Subcutaneous adipose tissue (tissue), 4 donors: ENCODE results near the gene EPS8. TPM values are rescaled to one million over a fixed set of nuclear protein-coding genes. Genes with fewer than 3 reads are reported as not detected.

Source experiments
- total RNA-seq, 4 donors: library from RNA; depleted of rRNA; stranded (reverse); fragments of >200 nt; gene quantifications; one replicate each; pipeline ENCODE4 v1.1.0, GENCODE V29; 2016
- TF ChIP-seq, protein P1 (sequence below): fragments of 450-650 bp; IDR thresholded peaks from one replicate; pipeline ENCODE4 v1.5.1; 2016; ENCODE audit warnings: low read depth, mild to moderate bottlenecking, control low read depth, antibody characterized with exemption, moderate library complexity

The EPS8 gene
- total RNA-seq, 4 donors from 2014 or later = 254 to 462 (median 288) TPM

DNA sequence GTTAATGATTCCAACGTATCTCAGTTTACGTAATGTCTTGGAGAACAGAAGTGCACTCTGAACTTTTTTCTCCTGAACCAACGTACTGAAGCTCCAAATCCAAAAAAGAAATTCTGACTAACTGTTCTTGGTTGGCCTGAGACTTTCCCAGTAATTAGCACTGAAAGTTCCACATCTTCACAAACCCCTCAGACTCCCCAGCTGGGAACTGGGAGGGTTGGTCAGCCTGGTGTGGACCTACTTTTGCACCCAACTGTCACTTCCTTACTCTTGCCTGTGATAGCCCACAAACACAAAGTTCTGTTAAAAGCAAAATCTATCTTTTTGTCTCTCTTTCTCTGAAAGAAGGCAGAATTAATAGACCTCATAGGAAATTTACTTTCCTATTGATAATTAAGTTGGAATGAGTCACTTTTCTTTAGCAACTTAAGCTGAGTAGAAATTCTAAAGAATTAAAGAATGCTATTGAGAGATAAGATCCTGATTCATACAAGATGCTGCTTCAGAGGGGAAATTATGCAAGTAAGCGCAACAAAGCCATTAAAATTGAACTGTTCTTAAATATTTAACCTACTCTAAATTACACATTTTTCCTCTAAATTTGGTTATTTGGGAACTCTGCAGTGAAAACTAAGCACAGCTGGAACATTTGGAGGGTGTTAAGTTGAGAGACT is 155.0 kb downstream of the EPS8 start:
- TF ChIP-seq, protein P1, sequence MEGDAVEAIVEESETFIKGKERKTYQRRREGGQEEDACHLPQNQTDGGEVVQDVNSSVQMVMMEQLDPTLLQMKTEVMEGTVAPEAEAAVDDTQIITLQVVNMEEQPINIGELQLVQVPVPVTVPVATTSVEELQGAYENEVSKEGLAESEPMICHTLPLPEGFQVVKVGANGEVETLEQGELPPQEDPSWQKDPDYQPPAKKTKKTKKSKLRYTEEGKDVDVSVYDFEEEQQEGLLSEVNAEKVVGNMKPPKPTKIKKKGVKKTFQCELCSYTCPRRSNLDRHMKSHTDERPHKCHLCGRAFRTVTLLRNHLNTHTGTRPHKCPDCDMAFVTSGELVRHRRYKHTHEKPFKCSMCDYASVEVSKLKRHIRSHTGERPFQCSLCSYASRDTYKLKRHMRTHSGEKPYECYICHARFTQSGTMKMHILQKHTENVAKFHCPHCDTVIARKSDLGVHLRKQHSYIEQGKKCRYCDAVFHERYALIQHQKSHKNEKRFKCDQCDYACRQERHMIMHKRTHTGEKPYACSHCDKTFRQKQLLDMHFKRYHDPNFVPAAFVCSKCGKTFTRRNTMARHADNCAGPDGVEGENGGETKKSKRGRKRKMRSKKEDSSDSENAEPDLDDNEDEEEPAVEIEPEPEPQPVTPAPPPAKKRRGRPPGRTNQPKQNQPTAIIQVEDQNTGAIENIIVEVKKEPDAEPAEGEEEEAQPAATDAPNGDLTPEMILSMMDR = no peak

DNA sequence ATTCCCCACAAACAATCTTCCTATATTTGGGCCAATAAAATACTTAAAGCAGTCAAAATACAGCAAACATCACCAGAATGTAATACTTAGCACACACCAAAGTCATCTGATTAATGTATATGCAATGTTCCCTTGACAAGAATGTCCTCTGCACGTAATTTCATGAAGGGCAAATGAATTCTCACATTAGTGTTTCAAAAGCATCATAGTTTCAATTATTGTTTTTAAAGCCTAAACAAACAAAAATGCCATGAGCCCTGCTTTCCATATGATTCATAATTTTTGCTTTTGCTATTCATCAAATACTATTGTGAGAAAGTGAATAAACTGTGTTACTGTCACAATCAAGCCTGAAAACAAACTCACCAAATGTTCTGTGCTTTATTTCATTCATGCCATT is 156.0 kb downstream of the EPS8 start:
- TF ChIP-seq, protein P1 = no peak

DNA sequence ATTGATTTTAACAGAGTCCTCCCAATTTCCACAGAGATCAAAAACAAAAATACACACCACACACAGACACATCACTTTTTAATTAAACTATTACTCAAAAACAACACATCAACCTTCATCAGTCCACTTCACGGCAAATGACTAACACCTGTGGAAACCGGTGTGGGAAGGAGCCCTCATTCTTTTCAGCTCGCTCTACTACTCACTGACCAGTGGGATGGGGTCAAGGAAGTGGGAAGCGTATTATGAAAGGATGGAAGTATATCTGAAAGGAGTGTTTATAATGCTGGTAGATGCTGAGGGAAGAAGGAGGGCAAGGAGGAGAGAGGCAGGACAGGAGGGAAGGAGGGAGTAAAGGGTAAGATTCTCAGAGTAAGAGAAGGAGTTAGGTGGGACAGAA is 156.5 kb downstream of the EPS8 start:
- TF ChIP-seq, protein P1 = no peak

DNA sequence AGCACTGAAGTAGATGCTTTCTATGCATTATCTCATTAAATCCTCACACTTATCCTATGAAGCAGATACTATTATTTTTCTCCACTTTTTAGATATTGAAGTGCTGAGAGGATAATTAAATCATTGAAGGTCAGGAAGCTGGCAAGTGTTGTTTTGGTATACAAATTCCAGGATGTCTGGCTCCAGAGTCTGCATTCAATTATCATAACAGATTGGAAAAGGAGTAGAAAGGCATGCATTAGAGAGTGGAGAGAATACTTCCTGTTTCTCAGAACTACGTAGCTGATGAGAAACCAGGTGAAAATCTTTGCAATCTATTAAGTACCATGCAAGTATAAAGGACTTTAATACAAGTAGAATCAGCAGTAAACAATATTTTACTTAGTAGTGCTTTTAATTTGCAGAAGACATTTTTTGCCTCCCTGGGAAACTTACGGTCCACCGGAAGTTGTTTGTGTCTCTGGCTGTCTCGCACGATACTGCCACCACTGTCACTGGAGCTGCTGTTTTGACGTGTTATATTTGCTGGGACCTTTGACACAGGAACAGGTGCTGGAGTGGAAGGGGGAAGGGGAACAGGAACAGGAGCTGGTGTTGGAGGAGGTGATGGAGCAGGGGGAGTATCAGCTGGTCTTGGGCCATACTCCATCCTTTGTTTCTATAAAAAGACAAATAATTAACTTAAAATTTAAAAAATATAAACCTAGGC is 158.0 kb downstream of the EPS8 start:
- TF ChIP-seq, protein P1 = no peak

DNA sequence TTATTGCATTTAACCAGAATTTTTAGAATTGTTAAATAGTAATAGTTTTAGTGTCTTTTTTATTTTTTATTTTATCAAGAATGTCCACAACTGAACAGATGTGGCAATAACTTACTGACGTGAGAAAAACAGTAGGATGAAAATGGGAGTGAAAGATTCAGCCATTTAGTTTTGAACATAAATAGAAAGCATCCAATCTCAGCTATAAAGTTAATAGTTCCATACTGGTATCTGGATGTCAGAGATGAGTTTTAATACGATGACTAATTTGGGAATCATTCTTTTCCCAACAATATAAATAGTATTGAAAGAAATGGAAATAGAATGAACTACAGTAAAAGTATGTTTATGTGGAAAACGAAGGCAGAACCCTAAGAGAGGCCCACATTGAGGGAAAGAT is 159.4 kb downstream of the EPS8 start:
- TF ChIP-seq, protein P1 = no peak

DNA sequence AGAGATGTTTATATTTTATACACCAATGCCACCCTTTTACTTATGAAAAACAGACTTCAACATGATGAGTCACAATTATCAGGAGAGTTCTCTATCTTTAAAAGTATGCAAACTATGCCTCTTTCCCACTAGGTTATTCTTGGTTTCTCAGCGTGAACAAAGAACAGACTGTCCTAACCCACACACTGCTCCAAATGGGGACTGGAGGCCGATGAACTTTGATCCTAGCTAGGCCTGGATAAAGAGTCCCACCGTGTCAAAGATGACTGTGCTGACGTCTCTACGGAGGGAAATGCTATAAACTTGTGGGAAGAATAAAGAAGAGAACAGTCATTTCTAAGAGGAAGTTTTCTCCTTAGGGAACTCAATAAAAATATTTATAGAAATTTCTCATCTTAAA is 160.1 kb downstream of the EPS8 start:
- TF ChIP-seq, protein P1 = no peak
